GM12892 (cell line): ENCODE results near the gene NFKB1.
A peak's percentile ranks its signal among the peaks of the same experiment; 100 is the strongest.

Experiments used
- DNase-seq: peaks from one replicate; pipeline ENCODE4 v3.0.0; 2011; ENCODE audit not compliant: insufficient read length
- FAIRE-seq: peaks from 2 replicates; lab custom pipeline; 2011; peaks lifted over from hg19 to GRCh38; lab: Jason Lieb, UNC
- POLR2A ChIP-seq: IDR thresholded peaks from 2 replicates; pipeline ENCODE4 v1.6.1; 2011; ENCODE audit warnings: low read depth, low read length, control low read depth
- POLR2AphosphoS5 ChIP-seq: IDR thresholded peaks from 2 replicates; pipeline ENCODE4 v1.6.1; 2011; ENCODE audit warnings: low read depth, low read length, control low read depth
- TAF1 ChIP-seq: IDR thresholded peaks from 2 replicates; pipeline ENCODE4 v1.6.1; 2011; ENCODE audit warnings: low read depth, mild to moderate bottlenecking, control low read depth, low read length, borderline replicate concordance

The NFKB1 gene

DNA sequence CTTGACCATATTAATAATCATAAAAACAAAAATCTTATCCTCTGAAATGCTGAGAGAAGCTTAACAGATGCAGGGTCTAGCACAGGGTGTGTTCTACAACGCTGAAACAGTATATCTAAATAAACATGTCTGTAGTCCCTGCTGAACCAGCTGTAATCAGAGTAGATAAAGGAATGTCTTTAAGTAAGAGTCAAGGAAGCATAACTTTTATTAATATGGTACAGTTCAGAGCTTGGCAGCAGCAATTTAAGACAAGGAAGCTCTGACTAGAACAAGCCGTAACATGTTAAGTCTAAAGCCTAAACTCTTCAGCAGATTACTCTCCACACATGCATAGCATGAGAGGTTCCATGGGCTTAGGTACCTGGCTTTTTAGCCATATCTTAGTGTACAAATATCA is 36.1 kb downstream of the NFKB1 start:
- FAIRE-seq: peak; percentile 17
- TF ChIP-seq POLR2A: no peak
- no peak for TF ChIP-seq POLR2AphosphoS5
- no peak for TF ChIP-seq TAF1
- no peak for DNase-seq

GRCh38 chr4:102541697-102542096 is 40.5 kb downstream of the NFKB1 start:
- FAIRE-seq (no peak), DNase-seq (no peak)
- TF ChIP-seq POLR2AphosphoS5 (no peak; the same call in 1 of the 2 replicates), TAF1 (no peak), POLR2A (no peak)

- DNase-seq: no peak
- TF ChIP-seq POLR2A (no peak; the same call in 1 of the 2 replicates), TAF1 (no peak), POLR2AphosphoS5 (peak; percentile 41)
Measured at GRCh38 chr4:102543030-102543928, 42.1 kb downstream of the NFKB1 start.

GRCh38 chr4:102546635-102547034 is 45.5 kb downstream of the NFKB1 start:
- FAIRE-seq (no peak), DNase-seq (no peak)
- TF ChIP-seq POLR2A (no peak; the same call in 1 of the 2 replicates), TAF1 (no peak), POLR2AphosphoS5 (0 out of 2 replicates have a peak, but pooled peaks have one; percentile 15)

More at GRCh38 chr4:102543030-102543928, 42.1 kb downstream of the NFKB1 start:
- peak; percentile 91 for FAIRE-seq

DNA sequence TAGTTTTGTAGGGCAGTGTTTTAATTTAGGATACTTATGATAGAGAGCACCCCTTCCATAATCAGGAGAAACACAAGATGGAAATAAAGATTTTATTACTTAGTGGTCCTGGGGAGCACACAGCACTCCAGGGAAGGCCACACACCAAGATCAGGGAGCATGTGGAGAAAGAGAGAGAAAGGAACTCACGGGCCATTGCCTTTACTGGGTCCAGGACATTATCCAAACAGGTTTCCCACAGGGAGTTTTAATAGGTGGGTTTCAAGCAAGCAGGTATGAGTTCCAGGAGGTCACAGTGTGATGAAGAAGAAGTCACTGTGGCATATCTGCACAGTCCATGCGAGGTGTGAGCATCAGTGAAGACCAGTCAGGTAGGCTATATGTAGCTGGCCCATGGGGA is 46.8 kb downstream of the NFKB1 start:
- DNase-seq: no peak
- peak; percentile 44 for FAIRE-seq
- TF ChIP-seq POLR2A: no peak
- no peak for TF ChIP-seq TAF1
- no peak for TF ChIP-seq POLR2AphosphoS5

GRCh38 chr4:102551958-102552565 is 50.9 kb downstream of the NFKB1 start:
- no peak for FAIRE-seq

DNA sequence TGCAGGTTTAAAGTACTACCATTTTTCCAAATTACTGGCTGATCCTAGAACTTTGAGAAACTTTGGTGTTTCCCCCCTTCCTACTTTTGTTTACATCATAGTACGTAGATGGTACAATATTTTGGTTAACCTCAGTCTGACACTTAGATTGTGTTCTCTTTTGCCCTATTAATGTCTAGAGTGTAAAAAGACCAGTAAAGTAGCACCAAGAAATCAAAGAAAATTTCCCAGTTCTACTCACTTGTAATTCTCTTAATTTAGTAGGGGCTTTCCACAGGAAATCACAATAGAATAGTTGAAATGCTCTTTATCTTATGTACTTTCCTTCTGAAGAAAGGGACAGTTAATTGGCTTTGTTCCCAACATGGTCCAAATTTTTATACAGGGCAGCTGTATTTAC is 51.6 kb downstream of the NFKB1 start:
- DNase-seq (no peak), FAIRE-seq (no peak)
- TF ChIP-seq POLR2A: no peak
- TF ChIP-seq POLR2AphosphoS5: no peak
- TF ChIP-seq TAF1: no peak

More at GRCh38 chr4:102551958-102552565, 50.9 kb downstream of the NFKB1 start:
- no peak for DNase-seq
- TF ChIP-seq TAF1: no peak
- no peak for TF ChIP-seq POLR2AphosphoS5
- no peak for TF ChIP-seq POLR2A

GRCh38 chr4:102553982-102554381 is 52.8 kb downstream of the NFKB1 start:
- DNase-seq: no peak
- no peak for FAIRE-seq
- TF ChIP-seq TAF1: no peak
- TF ChIP-seq POLR2AphosphoS5: no peak
- TF ChIP-seq POLR2A: no peak

DNA sequence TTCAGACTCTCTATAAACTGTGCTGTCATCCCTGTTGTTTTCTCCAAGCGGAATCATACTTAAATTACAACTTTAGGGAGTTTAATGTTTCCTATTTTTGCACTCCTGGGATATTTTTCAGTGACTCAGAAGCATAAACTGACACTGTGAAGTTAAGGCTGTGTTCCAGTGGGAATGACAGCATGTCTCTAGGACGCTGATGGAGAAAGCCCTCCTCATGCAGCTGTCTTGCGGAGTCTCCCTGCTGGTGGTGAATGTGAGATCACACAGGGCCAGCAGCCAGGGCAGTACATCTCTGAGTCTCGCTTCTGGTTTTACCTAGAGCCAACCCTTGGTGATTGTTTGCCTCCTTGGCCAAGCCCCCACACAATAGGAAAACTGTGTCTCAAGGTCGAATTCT is 53.3 kb downstream of the NFKB1 start:
- TF ChIP-seq POLR2AphosphoS5 (no peak), POLR2A (no peak), TAF1 (no peak)
- DNase-seq (no peak), FAIRE-seq (no peak)

- FAIRE-seq (no peak), DNase-seq (no peak)
- no peak for TF ChIP-seq POLR2A
- no peak for TF ChIP-seq TAF1
- TF ChIP-seq POLR2AphosphoS5: no peak
Measured at GRCh38 chr4:102554992-102555391, 53.8 kb downstream of the NFKB1 start.

DNA sequence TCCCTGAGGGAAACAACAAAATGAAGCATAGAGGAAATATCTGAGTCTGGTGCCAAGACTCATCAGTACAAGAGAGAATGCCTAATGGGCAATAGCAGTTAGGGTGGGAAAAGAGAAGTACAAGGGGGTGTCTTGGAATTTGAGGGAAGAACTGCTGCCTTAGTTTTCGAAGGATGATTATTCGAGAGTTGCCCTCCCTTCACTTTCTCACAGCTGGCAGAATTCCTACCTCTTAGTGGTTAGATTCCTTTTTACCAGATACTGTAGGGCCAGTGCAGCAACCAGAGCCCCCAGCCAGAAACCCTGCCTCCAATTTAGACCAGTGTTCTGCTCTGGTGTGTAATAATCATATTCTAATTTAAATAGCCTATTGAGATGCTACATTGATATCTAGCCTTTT is 56.5 kb downstream of the NFKB1 start:
- no peak for TF ChIP-seq POLR2AphosphoS5
- TF ChIP-seq TAF1: no peak
- TF ChIP-seq POLR2A: no peak
- no peak for FAIRE-seq
- no peak for DNase-seq

- peak; percentile 70 for FAIRE-seq
- TF ChIP-seq TAF1 (no peak), POLR2AphosphoS5 (no peak), POLR2A (no peak)
- DNase-seq: no peak
Measured at GRCh38 chr4:102560115-102560514, 59.0 kb downstream of the NFKB1 start.
